HG03460 (cell line): Measurements from ENCODE around the gene CXCL1.
"Not testable (repeated sequence)": the region's sequence is repeated elsewhere in the genome, so short reads cannot be mapped to it uniquely, and the experiment has no call there.

Source experiments
- ATAC-seq: cut with Tn5 transposase; IDR thresholded peaks from one replicate; pipeline ENCODE4 v1.9.1; 2021; ENCODE audit not compliant: unreplicated experiment

CXCL1 gene

DNA sequence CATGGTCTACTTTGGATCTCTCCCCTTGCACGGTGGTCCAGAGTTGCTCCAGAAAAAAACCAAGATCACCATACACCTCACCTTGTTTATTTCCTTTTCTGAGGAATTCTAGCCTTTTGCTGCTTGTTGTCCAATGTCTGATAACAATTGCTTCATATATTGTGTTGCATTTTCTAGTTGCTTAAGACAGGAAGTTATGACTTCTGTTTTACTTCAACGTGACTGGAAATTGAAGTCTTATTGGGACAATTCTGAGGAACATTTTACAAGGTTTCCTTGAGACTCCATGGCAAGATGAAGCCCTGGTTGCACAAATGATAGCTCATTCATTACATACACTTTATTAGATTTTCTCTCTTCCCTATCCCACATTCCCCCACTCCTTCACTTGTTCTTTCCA is 5.2 kb downstream of the CXCL1 start:
- no peak for ATAC-seq

DNA sequence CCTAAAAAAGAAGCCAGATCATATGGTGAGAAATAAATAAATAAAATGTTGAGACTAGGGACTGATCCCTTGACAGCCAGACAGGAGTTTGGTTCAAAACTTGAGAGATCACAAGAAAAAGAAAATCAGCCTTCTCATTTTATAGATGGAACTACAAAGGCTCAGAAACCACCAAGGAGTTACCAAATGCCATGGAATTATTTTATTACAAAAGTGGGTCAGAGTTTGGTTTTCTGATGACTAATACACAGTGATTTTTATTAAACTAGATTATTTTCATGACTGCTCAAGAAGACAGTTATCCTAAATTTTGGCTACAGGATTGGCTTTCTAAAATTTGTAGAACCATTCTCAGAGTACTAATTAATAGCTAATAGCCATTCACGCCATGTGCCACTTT is 6.2 kb downstream of the CXCL1 start:
- no peak for ATAC-seq

- ATAC-seq = no peak
Observed at GRCh38 chr4:73883306-73883705, 14.1 kb downstream of the CXCL1 start.

DNA sequence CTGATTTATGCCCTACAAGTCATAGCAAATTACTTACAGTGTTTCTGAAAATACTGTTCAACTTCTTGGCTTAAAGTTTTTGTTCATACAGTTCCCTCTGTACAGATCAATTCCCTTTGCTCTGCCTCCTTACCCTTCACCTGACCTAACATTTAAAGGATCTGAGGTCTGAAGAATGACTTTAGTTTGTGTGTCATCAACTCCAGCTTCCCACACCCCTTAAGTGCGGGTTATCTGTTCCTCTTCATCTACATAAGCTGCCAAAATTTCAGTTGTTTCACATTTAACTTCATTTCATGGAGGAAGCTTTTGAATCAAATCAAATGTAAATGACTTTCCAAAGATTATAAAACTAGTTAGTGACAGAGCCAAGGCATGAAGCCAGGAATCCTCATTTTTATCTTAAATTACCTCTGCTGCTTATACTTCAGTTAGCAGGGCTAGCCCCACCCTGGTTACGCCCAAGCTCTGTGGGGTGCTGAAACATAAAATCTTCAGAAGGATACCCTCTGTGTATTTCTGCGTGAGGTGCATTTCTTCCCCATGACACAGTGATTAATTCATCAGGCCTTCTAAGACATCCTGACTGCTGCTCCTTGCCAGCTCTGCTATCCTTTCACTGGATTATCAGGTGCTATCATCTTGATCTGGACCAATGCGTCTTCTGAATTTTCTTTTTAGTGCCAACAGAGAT is 16.5 kb downstream of the CXCL1 start:
- no peak for ATAC-seq

DNA sequence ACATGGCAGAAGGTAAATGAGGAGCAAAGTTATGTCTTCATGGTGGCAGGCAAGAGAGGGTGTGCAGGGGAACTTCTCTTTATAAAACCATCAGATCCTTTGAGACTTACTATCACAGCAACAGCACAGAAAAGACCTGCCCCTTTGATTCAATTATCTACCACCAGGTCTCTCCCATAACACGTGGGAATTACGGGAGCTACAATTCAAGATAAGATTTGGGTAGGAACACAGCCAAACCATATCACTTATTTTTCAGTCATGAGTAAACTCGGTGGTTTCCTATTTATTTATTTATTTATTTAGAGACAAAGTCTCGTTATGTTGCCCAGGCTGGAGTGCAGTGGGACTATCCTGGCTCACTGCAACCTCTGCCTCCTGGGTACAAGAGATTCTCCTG is 22.1 kb downstream of the CXCL1 start:
- ATAC-seq = no peak

DNA sequence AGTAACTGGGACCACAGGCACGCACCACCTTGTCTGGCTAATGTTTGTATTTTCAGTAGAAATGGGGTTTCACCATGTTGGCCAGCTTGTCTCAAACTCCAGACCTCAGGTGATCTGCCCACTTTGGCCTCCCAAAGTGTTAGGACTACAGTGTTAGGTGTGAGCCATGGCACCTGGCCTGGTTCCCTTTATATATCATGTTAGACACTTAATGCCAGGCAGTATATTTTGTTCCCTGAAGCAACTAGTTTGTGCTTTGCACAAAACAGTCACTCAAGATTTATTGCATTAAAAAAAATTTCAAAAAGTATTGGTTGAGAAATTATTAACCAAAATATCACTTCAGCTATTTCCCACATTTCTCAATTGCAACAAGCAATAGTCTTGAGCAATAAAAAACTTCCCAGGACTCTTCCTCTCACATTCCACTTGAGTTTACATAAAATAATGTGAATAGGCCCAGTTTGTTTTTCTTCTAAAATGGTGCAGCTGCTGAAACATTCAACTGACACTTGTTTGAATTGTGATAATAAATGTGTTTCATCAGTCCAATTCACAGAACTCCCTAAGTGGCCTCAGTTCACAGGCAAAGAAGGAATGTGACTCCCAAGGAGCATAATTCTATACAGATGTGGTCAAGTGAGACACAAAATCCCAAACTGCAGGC is 22.7 kb downstream of the CXCL1 start:
- no peak for ATAC-seq

GRCh38 chr4:73892966-73893365 is 23.8 kb downstream of the CXCL1 start:
- ATAC-seq = no peak

DNA sequence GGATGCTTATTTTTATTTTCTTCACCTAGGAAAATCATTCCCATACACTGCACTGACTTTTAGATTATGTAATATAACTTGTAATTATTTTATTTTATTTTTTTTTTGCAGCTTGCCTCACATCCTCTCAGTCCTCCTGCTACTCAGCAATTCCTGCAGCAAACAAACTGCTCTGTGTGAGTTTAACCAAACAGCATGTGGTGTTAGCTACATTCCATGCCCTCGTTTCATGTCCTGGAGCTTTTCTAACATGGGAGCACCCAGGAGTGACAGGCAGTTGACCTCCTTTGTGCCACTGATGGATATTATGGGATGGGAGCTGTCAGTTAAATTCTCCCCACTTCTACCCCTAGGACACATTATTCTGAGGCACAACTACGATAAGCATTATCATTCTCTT is 24.8 kb downstream of the CXCL1 start:
- ATAC-seq = no peak

DNA sequence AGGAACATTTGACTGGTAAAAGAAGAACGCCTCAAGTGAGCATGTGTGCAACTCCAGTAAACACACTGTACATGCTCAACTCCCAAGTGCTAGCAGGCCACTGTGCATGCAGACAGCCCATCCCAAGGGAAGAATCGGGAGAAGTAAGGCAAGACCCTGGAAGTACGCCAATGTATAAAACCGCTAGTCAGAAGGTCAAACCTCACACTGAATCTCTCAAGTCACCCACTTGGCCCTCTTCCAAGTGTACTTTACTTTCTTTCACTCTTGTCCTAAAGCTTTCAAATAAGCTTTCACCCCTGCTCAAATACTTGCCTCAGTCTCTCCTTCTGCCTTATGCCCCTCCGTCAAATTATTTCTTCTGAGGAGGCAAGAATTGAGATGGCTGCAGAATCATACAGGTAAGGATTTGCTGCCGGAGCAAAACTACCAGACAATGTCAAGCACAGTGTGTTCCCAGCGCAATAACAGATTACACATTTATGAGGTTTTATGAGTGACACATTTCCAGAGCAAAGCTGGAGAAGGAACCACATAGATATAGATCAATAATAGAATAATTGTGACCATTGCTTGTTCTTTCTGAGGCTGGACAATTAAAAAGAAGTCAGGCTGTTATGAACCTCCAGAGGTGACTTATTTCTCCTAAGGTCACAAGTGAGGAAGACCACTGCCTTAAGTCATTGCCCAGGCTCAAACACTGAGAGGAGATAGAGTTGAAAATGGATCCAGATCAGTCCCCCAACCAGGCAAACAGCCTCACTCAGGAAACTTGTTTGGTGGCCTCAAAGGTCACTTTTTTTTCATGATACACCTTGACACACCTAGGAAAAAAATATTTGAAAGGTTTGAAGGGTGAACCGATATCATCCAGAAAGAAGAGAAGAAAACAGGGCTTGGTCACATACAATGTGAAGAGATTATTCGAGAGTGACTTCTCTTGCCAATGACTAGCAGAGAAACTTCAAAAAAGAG is 26.3 kb downstream of the CXCL1 start:
- no peak for ATAC-seq

DNA sequence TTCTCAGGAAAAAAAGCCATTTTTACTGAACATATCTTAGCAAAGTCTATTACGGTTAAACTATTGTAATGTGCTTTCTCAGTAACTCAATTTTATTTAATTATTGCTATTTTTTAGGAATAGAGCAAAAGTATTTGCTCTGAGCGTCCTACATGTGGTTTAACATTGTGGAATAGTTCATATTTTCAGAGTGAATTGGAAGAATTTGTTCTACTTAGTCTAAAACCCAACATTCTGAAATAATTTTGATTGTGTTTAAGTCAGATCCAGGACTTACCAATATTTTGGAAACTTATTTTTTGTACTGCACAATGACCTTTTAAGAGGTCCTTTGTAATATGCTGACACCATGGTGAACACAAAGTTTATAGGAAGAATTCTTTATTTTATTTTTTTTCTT is 27.2 kb downstream of the CXCL1 start:
- no peak for ATAC-seq

GRCh38 chr4:73897380-73898136 is 28.4 kb downstream of the CXCL1 start:
- ATAC-seq = no peak

DNA sequence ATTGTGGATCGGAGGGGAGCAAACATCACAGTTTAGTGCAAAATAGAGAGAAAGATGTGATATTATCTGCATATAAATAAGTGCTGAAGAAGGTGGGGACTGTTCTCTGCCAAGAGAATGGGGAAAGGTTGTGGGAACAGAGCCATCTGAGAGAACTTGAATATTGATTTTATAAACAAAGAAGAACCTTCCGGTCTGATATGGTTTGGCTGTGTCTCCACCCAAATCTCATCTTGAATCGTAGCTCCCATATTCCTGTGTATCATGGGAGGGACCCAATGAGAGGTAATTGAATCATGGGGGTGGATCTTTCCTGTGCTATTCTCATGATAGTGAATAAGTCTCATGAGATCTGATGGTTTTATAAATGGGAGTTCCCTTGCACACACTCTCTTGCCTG is 30.1 kb downstream of the CXCL1 start:
- ATAC-seq = not testable (repeated sequence)

GRCh38 chr4:73901031-73901430 is 31.8 kb downstream of the CXCL1 start:
- ATAC-seq = no peak

DNA sequence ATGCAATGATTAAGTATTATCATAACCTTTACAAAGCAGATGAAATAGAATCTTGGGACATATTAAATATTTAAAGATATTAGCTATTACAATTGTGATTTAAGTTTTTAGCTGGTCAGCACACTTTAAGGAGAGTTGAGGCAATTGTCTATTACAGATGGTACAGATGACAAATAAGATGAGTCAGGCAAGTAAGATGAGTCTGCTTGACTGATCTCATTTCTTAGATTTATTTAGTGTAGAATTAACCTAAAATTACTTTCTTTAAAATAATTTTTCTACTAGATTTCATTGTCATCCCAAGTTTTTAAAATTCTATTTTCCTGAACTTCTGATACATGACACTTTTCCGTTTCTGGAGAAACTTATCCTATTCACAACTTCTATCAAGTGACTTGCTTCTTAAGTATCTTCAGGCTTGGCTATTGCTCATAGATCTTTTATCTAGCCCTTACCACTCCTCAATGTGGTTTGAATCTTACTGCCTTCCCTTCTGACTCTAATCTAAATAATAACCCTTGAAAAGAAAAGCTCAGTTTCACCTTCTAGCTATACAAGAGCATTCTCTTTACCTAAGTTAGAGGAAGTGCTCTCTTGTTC is 32.9 kb downstream of the CXCL1 start:
- ATAC-seq = no peak

- no peak for ATAC-seq
Observed at GRCh38 chr4:73902817-73903547, 33.8 kb downstream of the CXCL1 start.

DNA sequence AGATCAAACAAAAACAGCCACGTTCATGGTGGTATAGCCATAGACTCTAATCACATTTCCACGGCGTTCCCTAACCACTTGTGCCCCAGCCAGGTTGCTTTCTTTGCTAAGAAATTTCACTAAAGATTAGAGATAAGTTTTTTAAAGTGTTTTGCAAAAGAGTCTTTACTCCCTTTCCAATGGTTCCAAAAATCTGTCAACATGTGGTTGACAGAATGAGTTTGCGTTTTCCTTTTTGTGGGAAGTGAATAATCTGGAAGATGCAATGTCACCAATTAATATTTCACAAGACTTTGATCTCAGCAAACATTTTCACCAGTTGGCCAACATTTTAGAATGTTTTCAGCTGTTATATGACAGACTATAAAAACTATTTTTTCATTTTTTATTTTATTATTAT is 35.3 kb downstream of the CXCL1 start:
- no peak for ATAC-seq

DNA sequence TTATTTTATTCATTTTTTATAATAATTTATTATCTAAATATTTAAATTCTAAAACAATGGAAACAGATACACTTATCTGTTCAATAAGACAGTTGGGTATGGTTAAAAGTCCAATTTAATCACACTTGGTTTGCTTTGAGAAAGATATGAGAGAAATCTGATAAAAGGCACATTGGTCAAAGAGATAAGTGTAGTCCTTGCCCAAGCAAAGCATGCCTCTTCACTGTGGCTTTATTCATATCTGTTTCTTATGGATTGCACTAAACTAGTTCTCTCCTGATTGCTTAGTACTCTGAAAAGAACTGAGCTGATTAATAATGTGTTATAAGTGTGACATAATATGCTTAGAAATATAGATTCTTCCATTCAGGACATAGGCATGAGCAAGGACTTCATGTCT is 39.8 kb downstream of the CXCL1 start:
- no peak for ATAC-seq

- no peak for ATAC-seq
Observed at GRCh38 chr4:73911746-73912145, 42.6 kb downstream of the CXCL1 start.

DNA sequence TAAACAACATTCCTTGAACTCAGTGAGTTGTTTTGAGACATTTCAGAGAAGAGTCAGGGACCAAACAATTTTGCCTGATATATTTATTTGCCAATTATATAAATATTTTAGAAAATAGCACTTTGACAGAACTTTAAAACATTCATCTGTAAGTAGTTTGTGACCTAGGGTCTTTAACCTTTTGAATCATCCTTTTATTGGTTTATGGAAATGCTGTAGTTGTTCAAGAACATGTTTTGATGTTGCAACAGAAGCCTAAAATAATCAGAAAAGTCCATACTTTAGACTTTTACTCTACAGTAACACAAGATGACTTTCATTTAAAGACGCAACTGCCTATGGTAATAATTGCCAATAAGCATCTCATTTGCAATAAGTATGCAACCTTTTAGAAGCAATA is 43.0 kb downstream of the CXCL1 start:
- no peak for ATAC-seq

DNA sequence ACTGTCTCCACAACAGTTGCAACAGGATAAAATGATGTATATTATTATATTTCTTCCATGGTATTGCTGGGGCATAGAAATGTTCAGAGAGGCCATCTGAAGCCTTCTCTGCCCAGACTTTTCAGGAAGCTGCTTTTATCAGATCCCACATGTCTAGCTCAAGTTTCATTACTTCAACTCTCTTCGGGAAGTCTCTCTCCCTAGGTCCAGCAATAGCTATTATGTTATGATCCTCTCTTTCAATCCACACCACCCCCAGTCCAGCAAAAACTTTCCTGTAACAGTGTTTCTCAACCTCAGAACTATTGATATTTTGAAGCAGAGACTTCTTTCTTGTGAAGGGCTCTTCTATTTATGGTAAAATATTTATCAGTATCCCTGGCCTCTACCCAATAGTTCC is 44.9 kb downstream of the CXCL1 start:
- ATAC-seq = no peak
